Lung (tissue), 12 donors: ENCODE data around the gene SYT3. TPM values are rescaled to one million over a fixed set of nuclear protein-coding genes. Genes with fewer than 3 reads are reported as not detected.

ENCODE experiments used
- ATAC-seq: fragments of 200-7000 bp; cut with Tn5 transposase; one replicate; pipeline ENCODE4 v1.9.1; 2020; ENCODE audit warnings: moderate number of reproducible peaks; ENCODE audit not compliant: insufficient read depth, low FRiP score
- DNase-seq, 3 donors: peaks; one replicate each; pipeline ENCODE4 v3.0.0-alpha.2; 2013 to 2017
- H3K27ac ChIP-seq, 2 donors: one replicate each; pipeline ENCODE4 v1.5.1; 2013; ENCODE audit warnings: mild to moderate bottlenecking in 2 of 2, moderate library complexity in 2 of 2, control low read depth in 1 of 2, inconsistent platforms in 1 of 2, low read depth in 1 of 2, low read length in 1 of 2
- H3K27me3 ChIP-seq, 3 donors: one replicate each; pipeline ENCODE4 v1.5.1; 2013; ENCODE audit warnings: low read length in 2 of 3; ENCODE audit not compliant: control insufficient read depth in 3 of 3, insufficient read depth in 3 of 3
- H3K36me3 ChIP-seq, 4 donors: one replicate each; pipeline ENCODE4 v1.5.1; 2013; ENCODE audit warnings: low read length in 4 of 4, mild to moderate bottlenecking in 1 of 4, moderate library complexity in 1 of 4; ENCODE audit not compliant: control insufficient read depth in 4 of 4, insufficient read depth in 4 of 4
- H3K4me1 ChIP-seq, 5 donors: one replicate each; pipeline ENCODE4 v1.5.1; 2013; ENCODE audit warnings: low read length in 5 of 5, mild to moderate bottlenecking in 2 of 5, moderate library complexity in 1 of 5; ENCODE audit not compliant: control insufficient read depth in 5 of 5, insufficient read depth in 5 of 5
- H3K4me3 ChIP-seq: one replicate; pipeline ENCODE4 v1.5.1; 2013; ENCODE audit warnings: mild to moderate bottlenecking, control low read depth, moderate library complexity
- H3K9ac ChIP-seq, 2 donors: one replicate each; pipeline ENCODE4 v1.5.1; 2013; ENCODE audit warnings: low read length in 2 of 2, control low read depth in 1 of 2; ENCODE audit not compliant: insufficient read depth in 1 of 2
- H3K9me3 ChIP-seq, 4 donors: one replicate each; pipeline ENCODE4 v1.5.1; 2013; ENCODE audit warnings: low read length in 3 of 4, mild to moderate bottlenecking in 1 of 4, moderate library complexity in 1 of 4; ENCODE audit not compliant: control insufficient read depth in 4 of 4, insufficient read depth in 3 of 4
- CTCF ChIP-seq: IDR thresholded peaks from 2 replicates; pipeline ENCODE4 v1.5.1; 2012; ENCODE audit warnings: mild to moderate bottlenecking; ENCODE audit errors: control extremely low read depth, extremely low read depth
- WGBS, 2 donors: extraction: QIAGEN DNeasy Blood & Tissue Kit; methylation state at CpG; one replicate each; pipeline ENCODE4 v1.1.7; 2013; 5-methylcytosine and 5-hydroxymethylcytosine counted together
- polyA plus RNA-seq, 2 donors: library from polyadenylated mRNA; stranded (reverse); fragments of 200-250 nt; gene quantifications; one replicate each; pipeline ENCODE4 v1.2.1, GENCODE V29; 2013
- total RNA-seq, 2 donors: library from RNA; depleted of rRNA in 1 of 2; stranded (reverse); fragments of >200 nt in 1 of 2; gene quantifications; one replicate each; pipeline ENCODE4 v1.2.1, GENCODE V29; 2014 to 2021
- donor health status: control.
- donor health status: control.
- donor health status: Bipolar disorder and iron deficiency.
- donor health status: healthy.
- donor health status: DM: yes; HTN: yes; CAD: no.

Gene SYT3
- total and polyA plus RNA-seq, 4 donors, result 0.23 to 1.5 (median 0.70) TPM

GRCh38 chr19:50602935-50603334 lies 36.7 kb downstream of the SYT3 start:
- H3K36me3 ChIP-seq, result no peaks in the 10 kb centered on the region
- H3K27me3 ChIP-seq, result peaks cover 0 to 44% (median 35%) of the 10 kb centered on the region in 3 donors
- ATAC-seq (no peak), DNase-seq (no peak)
- 80% methylated on average over 4 of the region's 4 CpGs for WGBS, 2 donors
- no peak overlapping the region for H3K4me3 ChIP-seq
- H3K27ac ChIP-seq, result no peak overlapping the region
- no peak overlapping the region for H3K9ac ChIP-seq
- no peak for TF ChIP-seq CTCF
- no peaks in the 10 kb centered on the region for H3K4me1 ChIP-seq
- H3K9me3 ChIP-seq, result peaks cover 0 to 13% (median 0%) of the 10 kb centered on the region in 4 donors

- Histone ChIP-seq H3K9me3 (peaks cover 0 to 12% (median 0%) of the 10 kb centered on the region in 4 donors), H3K4me3 (no peak overlapping the region), H3K36me3 (no peaks in the 10 kb centered on the region), H3K27me3 (peaks cover 0 to 41% (median 32%) of the 10 kb centered on the region in 3 donors), H3K9ac (no peak overlapping the region), H3K27ac (no peak overlapping the region), H3K4me1 (no peaks in the 10 kb centered on the region)
- DNase-seq, result no peak
- no peak for TF ChIP-seq CTCF
- WGBS, 2 donors, result 71 to 82% methylated on average over 6 of the region's 6 CpGs
- ATAC-seq, result no peak
Observed at GRCh38 chr19:50602496-50602895, 37.2 kb downstream of the SYT3 start.

GRCh38 chr19:50602089-50602422 lies 37.6 kb downstream of the SYT3 start:
- no peak for DNase-seq
- WGBS, 2 donors, result 85 to 88% methylated on average over 5 of the region's 5 CpGs
- Histone ChIP-seq H3K9ac (no peak overlapping the region), H3K36me3 (no peaks in the 10 kb centered on the region), H3K27me3 (peaks cover 0 to 36% (median 28%) of the 10 kb centered on the region in 3 donors), H3K27ac (no peak overlapping the region), H3K4me1 (no peaks in the 10 kb centered on the region), H3K4me3 (no peak overlapping the region), H3K9me3 (peaks cover 0 to 8% (median 0%) of the 10 kb centered on the region in 4 donors)
- no peak for TF ChIP-seq CTCF
- ATAC-seq, result no peak

GRCh38 chr19:50601407-50602088 lies 38.1 kb downstream of the SYT3 start:
- TF ChIP-seq CTCF, result no peak

More at GRCh38 chr19:50601407-50602088, 38.1 kb downstream of the SYT3 start:
- Histone ChIP-seq H3K9ac (no peak overlapping the region), H3K4me3 (no peak overlapping the region), H3K27ac (no peak overlapping the region), H3K36me3 (no peaks in the 10 kb centered on the region), H3K9me3 (peaks cover 0 to 6% (median 0%) of the 10 kb centered on the region in 4 donors), H3K4me1 (no peaks in the 10 kb centered on the region), H3K27me3 (peaks cover 0 to 33% (median 23%) of the 10 kb centered on the region in 3 donors)
- DNase-seq (no peak), ATAC-seq (no peak)
- WGBS, 2 donors, result 60 to 79% methylated on average over 11 of the region's 11 CpGs
